ENCODE measurements around the gene LIN52.

LIN52 gene

DNA sequence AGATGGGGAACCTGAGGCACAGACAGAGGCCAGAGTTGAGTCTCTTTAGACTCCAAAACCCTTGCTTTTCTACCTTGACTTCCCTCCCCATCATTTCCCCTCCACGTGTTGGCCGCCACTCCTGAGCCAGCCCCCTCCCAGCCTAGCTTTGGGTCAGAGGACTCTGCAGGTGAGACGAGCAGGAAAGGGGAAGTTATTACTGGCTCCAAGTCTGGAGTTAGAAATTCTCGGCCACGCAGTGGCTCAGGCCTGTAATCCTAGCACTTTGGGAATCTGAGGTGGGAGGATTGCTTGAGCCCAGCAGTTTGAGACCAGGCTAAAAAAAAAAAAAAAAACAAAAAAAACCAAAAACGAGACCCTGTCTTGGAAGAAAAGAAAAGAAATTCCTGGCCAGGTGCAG is 163.3 kb downstream of the LIN52 start:
- no peak for DNase-seq (ENCODE audit: low spot score)
- TF ChIP-seq, protein P1, sequence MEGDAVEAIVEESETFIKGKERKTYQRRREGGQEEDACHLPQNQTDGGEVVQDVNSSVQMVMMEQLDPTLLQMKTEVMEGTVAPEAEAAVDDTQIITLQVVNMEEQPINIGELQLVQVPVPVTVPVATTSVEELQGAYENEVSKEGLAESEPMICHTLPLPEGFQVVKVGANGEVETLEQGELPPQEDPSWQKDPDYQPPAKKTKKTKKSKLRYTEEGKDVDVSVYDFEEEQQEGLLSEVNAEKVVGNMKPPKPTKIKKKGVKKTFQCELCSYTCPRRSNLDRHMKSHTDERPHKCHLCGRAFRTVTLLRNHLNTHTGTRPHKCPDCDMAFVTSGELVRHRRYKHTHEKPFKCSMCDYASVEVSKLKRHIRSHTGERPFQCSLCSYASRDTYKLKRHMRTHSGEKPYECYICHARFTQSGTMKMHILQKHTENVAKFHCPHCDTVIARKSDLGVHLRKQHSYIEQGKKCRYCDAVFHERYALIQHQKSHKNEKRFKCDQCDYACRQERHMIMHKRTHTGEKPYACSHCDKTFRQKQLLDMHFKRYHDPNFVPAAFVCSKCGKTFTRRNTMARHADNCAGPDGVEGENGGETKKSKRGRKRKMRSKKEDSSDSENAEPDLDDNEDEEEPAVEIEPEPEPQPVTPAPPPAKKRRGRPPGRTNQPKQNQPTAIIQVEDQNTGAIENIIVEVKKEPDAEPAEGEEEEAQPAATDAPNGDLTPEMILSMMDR (IDR thresholded peaks at IDR 0.05; ENCODE audit: extremely low read depth, insufficient read depth, missing control alignments): no peak
- in situ Hi-C loops (cut with MboI; ENCODE audit: low pct_unique_long_range_greater_than_20kb, low sequenced_read_pairs, unreplicated experiment): no loop called here

DNA sequence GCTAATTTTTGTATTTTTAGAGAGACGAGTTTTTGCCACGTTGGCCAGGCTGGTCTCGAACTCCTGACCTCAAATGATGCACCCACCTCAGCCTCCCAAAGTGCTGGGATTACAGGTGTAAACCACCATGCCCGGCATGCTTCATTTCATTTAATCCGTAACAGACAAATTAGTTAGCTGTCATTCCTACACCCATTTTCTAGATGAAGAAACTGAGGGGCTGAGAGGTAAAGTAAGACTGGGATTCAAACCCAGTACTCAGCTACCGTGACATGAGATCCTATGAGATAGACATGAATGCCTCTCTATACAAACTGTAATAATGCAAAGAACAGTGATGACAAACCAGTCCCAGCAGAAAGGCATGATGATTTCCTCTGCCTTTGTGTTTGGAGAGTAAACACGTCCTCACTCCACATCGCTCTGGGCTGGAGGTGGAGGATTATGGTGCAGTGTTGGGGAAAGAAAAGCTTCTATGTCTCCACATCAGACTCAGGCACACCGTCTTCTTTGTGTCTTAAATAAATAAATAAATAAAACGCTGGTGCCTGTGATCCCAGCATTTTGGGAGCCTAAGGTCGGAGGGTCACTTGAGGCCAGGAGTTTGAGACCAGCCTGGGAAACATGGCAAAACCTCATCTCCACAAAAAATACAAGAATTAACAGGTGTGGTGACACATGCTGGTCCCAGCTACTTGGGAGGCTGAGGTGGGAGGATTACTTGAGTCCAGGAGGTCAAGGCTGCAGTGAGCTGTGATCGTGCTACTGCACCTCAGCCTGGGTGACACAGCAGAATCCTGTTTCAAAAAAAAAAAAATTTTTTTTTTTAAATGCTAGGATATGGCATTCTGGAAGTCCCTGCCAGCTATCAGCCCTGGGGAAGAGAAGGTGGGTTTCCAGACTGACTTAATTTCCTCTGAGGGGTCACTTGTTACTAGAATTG is 164.9 kb downstream of the LIN52 start:
- in situ Hi-C loops (cut with MboI; ENCODE audit: low pct_unique_long_range_greater_than_20kb, low sequenced_read_pairs, unreplicated experiment): no loop called here
- DNase-seq (ENCODE audit: low spot score): no peak
- TF ChIP-seq, protein P1 (IDR thresholded peaks at IDR 0.05; ENCODE audit: extremely low read depth, insufficient read depth, missing control alignments): no peak
